Measurements from ENCODE around the gene GHR.
"Not testable (repeated sequence)": the region's sequence is repeated elsewhere in the genome, so short reads cannot be mapped to it uniquely, and the experiment has no call there.

Gene GHR

DNA sequence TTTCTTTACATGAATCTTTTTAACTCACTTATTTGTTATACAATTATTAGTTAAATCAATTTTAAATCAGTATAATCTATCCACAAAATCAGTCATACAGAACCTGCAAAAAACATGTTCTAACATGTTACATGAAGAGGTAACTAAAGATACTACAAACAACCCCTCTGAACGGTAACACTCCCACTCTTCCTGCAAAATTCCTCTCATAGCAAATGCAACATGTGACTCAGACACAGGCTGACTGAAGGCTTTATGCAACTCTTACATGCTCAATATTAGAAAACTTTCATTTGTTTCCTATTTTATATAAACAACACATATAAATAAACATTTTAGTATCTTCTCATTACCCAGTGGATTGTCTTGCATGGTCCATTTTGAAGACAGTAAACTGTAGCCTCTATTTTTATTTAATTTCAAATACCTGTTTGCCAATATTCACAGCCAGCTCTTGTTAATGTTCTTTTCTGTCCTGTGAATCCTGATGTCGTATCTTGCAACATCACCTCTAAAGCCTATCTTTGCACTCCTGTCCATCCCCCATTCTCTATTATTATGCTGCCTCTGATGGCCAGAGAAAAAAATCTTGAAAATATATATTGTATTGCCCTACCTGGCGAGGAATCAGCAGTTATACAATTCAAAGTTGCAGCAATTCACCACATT, 232.9 kb downstream of the GHR start:
- no peak for DNase-seq

DNA sequence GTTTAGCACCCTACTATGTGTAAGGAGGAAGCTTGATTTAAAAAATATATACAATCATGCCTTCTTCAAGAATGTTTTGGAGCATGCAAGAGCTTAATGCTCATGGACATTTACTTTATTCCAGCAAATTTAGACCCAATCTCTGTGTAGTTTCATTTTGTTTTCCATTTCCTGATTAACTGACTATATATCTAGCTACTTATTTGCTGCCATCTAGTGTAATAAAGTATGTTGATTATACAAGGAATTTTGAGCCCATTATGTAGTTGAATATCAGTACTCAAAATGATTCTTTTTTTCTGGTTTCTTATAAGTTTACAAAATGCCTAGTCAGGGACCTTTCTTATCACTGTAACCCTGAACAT, 233.4 kb downstream of the GHR start:
- no peak for DNase-seq

DNA sequence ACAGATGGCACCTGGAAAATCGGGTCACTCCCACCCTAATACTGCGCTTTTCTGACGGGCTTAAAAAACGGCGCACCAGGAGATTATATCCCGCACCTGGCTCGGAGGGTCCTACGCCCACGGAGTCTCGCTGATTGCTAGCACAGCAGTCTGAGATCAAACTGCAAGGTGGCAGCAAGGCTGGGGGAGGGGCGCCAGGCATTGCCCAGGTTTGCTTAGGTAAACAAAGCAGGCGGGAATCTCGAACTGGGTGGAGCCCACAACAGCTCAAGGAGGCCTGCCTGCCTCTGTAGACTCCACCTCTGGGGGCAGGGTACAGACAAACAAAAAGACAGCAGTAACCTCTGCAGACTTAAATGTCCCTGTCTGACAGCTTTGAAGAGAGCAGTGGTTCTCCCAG, 236.6 kb downstream of the GHR start:
- DNase-seq = not testable (repeated sequence)

DNA sequence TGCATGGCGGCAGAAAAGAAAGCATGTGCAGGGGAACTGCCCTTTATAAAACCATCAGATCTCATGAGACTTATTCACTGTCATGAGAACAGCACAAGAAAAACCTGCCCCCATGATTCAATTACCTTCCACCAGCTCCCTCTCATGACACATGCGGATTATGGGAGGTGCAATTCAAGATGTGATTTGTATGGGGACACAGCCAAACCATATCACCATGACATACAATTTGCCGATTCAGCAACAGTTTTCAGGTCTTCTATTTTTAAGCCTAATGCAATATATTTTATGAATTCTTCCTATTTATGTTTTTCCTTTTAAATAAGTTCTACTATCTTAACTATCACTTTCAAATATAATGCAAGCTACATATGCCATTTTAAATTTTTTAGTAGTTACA, 242.6 kb downstream of the GHR start:
- DNase-seq = no peak

DNA sequence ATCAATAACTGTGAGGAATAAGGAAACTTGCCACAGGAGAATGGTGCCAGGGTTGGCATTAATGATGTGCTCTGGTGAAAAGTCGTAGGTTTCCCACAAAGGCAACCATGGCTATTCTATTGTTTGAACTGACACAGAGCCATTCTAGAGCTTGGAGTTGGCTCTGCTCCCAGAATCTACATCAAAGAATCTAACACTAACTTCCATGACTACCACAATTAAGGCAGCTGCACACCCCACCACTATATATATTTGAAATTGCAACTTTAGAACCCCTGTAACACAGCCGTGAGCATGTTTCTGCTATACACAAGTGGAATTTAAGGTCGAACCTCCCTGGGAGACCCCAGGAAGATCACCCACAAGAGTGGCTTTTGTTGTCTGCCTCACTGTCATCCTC, 243.6 kb downstream of the GHR start:
- peak; percentile 4 for DNase-seq

DNA sequence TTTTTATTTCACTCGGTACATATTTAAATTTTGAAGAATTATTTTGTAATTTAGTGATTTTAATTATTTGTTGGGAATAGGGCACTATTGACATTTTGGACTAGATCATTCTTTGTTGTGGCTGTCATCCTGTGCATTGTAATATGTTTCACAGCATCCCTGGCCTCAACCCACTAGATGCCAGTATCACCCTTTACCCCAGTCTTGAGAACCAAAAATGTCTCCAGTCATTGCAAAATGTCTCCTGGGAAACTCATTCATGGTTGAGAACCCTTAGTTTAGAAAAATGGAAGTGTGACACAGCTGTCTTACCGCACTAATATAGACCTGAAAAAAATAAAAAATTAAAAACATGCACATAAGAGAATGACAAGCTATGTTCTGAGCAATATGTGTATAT, 245.0 kb downstream of the GHR start:
- no peak for DNase-seq

DNA sequence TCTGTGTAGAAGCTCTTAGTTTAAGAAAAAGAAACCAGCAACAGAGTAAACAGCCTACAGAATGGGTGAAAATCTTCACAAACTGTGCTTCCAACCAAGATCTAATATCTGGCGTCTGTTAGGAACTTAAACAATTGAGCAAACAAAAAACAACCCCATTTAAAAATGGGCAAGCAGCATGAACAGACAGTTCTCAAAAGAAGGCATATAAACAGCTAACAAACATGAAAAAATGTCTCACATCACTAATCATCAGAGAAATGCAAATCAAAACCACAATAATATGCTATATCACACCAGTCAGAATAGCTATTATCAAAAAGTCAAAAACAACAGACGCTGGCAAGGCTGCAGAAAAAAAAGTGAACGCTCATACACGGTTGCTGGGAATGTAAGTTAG, 249.7 kb downstream of the GHR start:
- DNase-seq = no peak

DNA sequence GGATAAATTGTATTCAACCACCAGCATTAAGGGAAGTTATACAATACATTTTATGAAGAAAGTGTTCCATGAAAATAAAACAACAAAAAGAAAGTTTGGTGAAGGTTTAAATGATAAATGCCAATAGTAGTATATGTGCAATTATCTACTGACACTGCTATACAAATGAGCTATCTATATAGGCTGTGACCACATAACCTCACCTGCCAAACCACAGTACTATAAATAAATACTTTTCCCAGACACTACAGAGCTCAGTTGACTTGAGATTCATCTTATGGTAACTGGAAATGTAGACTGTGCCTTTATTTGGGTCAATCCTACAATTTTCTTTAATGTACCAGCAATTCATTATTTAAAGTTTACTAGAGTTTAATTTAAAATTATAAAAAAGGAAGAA, 252.4 kb downstream of the GHR start:
- no peak for DNase-seq

DNA sequence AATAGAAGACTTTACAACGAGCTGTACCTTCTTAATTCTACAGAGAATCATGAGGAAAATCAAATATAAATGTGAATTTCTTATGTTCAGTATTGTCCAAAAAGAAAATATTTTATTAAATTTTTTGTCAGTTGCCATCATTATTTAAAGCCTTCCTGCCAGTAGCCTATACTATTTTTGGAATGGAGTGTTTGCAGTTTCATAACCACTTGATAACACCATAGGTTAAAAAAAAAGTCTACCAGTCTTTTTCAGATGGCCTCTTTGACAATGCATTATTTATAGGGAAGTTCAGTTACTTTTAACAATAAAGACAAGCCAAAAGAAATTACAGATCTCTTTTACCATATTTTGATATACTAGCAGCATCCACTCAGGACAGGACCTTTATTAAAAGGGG, 253.1 kb downstream of the GHR start:
- no peak for DNase-seq

DNA sequence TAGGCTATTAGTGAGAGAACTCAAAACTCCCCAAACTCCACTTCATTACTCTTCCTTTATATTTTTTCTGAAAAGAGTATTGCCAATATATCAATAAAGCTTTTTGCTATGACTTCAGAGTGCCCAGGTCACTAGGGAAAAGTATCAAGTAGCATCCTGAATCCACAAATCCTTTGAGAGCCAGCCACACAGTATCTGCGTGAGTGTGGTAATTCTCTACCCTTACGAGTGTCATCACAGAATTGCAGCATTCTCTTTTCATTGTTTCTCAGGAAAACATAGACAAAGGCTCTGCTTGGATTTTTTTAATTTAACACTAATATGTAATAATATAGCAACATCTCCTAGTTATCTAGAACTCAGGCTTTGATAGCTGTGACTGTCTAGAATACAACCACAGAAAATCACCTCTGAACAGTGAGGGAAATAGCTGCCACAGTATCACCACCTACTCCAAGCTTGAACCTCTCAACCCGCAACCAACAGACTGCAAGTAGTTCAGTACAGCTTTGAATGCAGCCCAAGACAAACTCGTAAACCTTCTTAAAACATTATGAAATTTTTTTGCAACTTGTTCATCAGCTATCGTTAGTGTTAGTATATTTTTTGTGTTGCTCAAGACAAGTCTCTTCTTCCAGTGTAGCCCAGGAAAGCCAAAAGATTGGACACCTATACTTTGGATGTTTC, 254.1 kb downstream of the GHR start:
- no peak for DNase-seq

DNA sequence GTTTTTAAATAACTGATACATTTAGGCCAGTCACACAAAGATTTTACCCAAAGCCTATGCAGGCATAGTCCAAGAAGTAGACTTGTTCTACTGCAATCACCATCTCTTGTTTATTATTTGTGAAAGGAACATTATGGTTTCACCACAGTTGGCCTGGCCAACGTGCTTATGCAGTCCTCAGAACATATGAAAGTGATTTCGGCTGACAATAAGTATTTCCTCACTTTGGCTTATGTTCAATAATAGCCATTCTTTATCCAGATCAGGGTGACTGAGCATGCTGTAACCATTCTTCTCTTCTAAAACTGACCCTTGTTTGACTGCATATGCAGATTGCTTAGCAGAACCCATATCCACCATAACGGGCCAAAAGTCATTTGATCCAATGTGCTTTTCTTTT, 256.8 kb downstream of the GHR start:
- no peak for DNase-seq

DNA sequence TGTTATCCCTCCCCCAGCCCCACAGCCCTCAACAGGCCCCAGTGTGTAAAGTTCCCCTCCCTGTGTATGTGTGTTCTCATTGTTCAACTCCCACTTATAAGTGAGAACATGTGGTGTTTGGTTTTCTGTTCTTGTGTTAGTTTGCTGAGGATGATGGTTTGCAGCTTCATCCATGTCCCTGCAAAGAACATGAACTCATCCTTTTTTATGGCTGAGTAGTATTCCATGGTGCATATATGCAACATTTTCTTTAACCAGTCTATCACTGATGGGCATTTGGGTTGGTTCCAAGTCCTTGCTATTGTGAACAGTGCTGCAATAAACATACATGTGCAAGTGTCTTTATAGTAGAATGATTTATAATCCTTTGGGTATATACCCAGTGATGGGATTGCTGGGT, 261.8 kb downstream of the GHR start:
- DNase-seq = not testable (repeated sequence)

DNA sequence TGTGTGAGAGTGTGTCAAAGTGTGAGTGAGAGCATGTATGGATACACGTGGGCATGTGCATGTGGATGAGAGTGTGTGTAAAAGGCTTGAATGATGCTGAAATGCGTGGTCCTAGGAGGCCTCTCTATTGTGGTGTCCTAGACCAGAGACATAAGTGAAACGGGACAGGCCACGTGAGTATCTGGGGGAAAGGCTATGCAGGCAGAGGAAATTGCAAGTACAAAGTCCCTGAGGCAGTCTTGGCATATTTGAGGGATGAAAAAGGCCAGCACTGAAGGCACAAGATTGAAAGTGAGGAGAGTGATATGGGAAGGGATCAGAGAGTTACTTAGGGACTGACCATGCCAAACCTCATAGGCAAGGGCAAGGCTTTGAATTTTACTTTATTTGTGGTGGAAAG, 266.2 kb downstream of the GHR start:
- no peak for DNase-seq

DNA sequence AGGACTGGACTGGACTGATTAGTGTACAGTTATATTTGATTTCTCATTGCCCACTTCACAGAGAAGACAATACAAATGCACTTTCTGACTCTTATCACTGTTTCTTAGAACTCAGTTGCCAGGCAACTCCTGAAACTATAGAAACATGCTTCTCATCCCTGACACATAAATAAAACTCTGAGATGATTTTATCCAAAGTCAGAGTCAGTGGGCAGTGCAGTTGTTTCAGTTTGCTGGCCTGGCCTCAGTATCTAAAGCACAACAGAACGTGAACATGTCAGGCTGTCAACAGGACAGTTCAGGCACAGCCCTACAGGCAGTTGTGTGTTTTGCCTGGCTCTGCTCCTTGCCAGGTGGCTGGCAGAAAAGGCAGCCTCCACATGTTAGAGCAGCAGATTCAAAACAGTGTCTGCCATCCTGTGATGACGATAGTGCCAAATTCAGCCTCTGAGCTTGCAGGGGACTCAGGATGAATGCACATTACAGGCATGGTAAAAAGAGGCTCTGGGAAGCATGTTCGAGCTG, 268.2 kb downstream of the GHR start:
- no peak for DNase-seq

DNA sequence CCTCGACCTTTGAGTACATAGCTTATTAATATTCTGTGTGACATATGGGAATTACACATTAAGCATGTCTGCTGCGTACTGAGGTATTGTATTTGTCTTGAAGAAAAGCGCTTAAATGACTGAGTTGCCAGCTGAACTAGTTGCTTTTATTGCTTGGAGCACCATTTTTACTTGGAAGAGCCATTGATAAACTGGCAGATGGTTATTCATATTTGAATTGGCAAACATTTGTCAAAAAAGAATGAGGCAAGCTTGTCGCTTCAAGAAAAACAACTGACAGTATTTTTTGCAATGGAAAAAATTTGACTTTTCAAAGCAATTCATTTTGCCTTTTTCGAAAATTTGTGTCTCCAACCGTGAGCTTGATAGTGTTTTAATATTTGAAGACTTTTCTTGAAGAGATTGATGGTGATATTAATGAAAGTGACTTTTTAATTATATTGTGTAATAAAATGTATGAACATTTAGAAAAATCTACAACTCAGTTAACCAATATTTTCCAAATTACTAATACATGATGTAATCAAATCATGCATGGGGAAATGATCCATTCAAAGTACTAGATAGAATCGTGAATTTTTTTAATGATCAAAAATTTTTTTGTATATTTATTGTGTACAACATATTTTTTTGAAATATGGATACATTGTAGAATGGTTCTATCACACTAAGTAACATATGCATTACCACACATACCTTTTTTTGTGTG, 278.3 kb downstream of the GHR start:
- DNase-seq = no peak

DNA sequence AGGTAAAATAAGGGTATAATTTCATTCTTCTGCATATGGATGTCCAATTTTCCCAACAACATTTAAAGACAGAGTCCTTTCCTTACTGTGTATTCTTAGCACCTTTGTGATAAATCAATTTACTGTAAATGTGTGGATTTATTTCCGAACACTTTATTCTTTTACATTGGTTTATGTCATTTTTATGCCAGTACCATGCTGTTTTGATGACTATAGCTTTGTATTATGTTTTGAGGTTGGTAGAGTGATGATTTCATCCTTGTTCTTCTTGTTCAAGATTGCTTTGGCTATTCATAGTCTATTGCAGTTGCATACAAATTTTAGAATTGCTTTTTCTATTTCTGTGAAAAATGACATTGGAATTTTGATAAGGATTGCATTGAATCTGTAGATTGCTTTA, 280.0 kb downstream of the GHR start:
- no peak for DNase-seq

DNA sequence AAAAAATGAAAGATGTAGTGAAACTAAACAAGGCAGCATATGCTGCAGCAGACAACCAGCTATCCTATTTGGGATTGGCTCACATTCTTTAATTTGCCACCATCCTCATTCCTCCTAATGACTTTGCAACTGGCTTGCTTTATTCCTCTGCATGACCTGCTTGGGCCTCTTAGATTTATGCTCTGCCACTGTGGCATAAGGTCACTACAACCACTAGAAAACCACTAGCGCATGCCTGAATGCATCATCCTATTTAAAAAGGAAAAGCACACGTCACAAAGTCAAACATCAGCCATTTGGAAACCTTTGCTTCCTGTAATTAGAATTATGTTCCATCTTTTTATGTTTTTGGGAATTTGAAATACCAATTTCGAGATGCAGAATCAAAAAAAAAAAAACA, 292.5 kb downstream of the GHR start:
- DNase-seq = no peak

DNA sequence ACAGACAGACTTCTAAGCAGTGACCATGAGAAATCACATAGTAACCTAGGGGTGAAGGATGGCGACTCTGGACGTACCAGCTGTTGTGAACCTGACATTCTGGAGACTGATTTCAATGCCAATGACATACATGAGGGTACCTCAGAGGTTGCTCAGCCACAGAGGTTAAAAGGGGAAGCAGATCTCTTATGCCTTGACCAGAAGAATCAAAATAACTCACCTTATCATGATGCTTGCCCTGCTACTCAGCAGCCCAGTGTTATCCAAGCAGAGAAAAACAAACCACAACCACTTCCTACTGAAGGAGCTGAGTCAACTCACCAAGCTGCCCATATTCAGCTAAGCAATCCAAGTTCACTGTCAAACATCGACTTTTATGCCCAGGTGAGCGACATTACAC, 295.4 kb downstream of the GHR start:
- DNase-seq = no peak

DNA sequence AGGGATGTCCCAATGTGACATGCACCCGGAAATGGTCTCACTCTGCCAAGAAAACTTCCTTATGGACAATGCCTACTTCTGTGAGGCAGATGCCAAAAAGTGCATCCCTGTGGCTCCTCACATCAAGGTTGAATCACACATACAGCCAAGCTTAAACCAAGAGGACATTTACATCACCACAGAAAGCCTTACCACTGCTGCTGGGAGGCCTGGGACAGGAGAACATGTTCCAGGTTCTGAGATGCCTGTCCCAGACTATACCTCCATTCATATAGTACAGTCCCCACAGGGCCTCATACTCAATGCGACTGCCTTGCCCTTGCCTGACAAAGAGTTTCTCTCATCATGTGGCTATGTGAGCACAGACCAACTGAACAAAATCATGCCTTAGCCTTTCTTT, 295.8 kb downstream of the GHR start:
- no peak for DNase-seq

DNA sequence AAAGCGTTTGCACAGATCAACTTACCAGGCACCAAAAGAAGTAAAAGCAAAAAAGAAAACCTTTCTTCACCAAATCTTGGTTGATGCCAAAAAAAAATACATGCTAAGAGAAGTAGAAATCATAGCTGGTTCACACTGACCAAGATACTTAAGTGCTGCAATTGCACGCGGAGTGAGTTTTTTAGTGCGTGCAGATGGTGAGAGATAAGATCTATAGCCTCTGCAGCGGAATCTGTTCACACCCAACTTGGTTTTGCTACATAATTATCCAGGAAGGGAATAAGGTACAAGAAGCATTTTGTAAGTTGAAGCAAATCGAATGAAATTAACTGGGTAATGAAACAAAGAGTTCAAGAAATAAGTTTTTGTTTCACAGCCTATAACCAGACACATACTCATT, 297.0 kb downstream of the GHR start:
- DNase-seq = no peak

DNA sequence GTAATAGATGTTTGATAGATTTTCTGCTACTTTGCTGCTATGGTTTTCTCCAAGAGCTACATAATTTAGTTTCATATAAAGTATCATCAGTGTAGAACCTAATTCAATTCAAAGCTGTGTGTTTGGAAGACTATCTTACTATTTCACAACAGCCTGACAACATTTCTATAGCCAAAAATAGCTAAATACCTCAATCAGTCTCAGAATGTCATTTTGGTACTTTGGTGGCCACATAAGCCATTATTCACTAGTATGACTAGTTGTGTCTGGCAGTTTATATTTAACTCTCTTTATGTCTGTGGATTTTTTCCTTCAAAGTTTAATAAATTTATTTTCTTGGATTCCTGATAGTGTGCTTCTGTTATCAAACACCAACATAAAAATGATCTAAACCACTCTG, 298.2 kb downstream of the GHR start:
- no peak for DNase-seq

DNA sequence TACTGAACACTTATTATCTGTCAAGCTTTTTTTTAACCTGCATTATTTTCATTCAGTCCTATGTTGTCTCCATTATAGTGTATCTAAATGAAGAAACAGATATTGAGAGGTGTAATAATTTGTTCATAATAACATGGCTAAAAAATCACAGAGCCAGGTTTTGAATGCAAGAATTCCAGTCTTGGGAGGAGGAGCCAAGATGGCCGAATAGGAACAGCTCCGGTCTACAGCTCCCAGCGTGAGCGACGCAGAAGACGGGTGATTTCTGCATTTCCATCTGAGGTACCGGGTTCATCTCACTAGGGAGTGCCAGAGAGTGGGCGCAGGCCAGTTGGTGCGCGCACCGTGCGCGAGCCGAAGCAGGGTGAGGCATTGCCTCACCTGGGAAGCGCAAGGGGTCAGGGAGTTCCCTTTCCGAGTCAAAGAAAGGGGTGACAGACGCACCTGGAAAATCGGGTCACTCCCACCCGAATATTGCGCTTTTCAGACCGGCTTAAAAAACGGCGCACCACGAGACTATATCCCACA, 311.4 kb downstream of the GHR start:
- peak; percentile 6 for DNase-seq

DNA sequence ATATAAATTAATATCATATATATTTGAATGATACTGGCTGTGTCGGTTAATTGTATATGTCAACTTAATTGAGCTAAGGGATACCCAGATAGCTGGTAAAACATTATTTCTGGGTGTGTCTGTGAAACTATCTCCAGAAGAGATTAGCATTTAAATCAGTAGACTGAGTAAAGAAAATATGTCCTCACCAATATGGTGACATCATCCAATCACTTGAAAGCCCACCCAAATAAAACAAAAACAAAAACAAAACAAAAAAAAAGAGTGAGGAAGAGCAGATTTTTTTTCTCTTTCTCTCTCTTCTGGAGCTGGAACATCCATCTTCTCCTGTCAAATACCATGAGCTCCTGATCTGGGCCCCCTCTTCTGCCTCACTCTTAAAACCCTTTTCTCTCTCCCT, 317.7 kb downstream of the GHR start:
- no peak for DNase-seq

DNA sequence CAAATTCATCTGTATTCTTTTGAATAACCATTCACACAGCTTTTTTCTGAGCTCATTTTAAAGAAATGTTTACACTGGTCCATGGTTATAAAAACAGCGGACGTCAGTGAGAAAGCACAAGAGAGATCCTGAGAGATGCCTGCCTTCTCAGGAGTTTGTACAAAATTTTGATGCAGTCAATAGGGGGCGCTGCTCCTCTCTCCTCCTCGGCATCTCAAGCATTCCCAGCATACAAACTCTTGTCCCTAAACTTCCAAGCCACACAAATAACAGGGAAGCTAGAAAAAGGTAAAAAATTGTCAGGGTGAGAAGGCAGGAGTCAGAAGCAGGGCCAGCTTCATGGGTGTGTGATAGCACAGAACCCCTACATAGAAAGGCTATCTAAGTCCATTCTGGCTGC, 322.2 kb downstream of the GHR start:
- DNase-seq = no peak
